CMK (cell line): ENCODE results near the gene GLE1.
"Not testable (repeated sequence)": the region's sequence is repeated elsewhere in the genome, so short reads cannot be mapped to it uniquely, and the experiment has no call there.

Experiments
- DNase-seq: peaks from one replicate; pipeline ENCODE4 v3.0.0-alpha.2; 2010; ENCODE audit warnings: low read depth

Gene GLE1

GRCh38 chr9:128552153-128552743, 47.7 kb downstream of the GLE1 start, which contains the start of gene SPTAN1:
SPTAN1 (plus strand) TSS chr9:128552587; CDS start chr9:128566741, 14,154 bp downstream.
- DNase-seq, result peak; percentile 67

GRCh38 chr9:128552744-128553440, 48.4 kb downstream of the GLE1 start:
- peak; percentile 18 for DNase-seq

DNA sequence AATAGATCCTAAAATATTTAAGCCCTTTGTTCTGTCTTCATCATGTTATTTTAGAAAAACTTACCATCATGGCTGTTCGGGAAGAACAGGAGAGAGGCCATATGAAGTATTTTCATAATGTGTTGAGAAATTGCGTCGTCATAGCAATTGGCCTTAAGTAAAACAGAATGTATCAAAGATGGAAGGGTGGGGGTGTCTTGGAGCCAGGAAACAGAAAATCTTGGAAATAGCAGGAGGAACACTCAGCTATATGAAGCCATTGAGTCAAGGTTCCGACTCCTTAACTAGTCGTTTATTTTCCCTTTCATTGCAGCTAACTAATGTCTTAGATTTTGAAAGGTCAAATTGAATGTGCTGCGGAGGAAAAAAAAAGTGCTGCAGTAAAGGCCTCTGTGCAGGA, 49.2 kb downstream of the GLE1 start:
- DNase-seq, result no peak

DNA sequence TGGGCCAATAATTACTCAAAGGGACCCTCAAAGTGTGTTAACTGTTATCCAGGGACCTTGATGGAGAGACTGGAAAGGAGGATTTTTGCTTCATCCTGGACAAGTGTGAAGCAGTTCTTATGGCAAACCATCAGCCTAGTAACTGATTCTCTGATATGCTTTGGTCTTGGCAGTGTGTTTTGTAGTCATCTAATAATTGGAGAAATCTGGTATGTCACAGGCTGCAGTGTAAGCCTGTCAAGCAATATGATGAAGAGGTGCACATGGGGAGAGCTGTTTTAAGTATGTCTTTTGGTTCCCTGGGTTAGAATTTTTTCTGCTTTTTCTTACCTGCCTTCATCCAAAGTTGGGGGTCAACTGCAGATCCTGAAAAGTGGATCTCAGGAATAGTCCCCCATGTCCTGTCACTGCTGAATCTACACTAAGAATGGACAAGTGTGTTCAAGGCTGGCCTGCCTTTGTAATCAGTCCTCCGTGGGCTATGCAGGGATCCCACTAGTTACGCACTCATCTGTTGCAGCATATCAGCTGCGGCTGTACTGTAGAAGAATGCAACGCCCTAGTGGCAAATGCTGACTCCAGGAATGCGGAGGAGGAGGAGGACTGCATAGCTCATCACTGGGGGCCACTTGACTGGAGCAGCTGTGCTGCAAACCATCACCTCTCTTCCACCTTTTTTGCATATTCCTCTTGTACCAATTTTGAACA, 49.8 kb downstream of the GLE1 start:
- no peak for DNase-seq

GRCh38 chr9:128555180-128555721, 50.7 kb downstream of the GLE1 start:
- DNase-seq, result no peak

DNA sequence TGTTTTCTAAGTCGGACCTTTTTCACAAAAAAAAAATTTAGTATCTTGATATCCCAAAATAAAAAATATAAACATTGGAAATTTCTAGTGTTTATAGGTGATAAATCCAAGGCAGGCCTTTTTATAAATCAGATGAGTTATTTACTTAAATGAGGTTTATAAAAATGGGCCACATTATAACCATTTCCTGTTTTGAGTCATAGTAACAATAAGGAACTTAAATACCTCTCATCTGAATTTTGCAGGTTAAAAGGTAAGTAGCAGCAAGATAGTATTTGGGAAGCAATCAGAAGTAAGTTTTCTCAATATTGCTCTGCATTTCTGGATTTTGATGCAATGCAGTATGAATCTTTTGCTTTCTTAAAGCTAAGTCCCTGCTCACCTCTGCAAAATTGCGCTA, 51.8 kb downstream of the GLE1 start:
- DNase-seq, result no peak

GRCh38 chr9:128556926-128557634, 52.6 kb downstream of the GLE1 start:
- no peak for DNase-seq

- DNase-seq, result peak; percentile 75
These were observed 54.2 kb downstream of the GLE1 start for GRCh38 chr9:128558431-128559310.

- no peak for DNase-seq
These were observed 61.1 kb downstream of the GLE1 start for GRCh38 chr9:128565578-128565977.

DNA sequence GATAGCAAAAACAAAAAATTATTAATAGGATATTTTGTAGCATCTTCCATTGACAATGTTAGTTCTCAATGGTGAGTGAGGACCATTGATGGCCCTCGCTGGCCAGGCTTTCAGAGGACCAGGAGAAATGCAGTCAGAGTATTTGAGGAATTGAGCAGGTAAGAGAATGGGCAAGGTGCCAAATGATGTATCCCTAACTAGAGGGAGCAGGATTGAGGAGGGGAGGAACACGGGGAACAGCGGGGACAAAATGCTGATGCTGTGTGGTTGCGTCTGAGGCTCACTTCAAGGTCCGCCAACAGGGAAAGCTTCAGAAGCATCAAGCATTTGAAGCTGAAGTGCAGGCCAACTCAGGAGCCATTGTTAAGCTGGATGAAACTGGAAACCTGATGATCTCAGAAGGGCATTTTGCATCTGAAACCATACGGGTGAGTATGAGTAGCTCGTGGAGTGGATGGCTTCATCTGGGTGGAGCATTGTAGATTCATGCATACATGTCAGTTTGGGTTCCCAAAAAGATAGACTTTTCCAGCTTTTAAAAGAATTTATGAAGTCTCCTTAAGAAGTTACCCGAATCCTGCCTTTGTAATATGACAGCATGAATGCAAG, 64.1 kb downstream of the GLE1 start:
- no peak for DNase-seq

GRCh38 chr9:128575469-128575868, 71.0 kb downstream of the GLE1 start:
- no peak for DNase-seq

GRCh38 chr9:128575916-128576315, 71.4 kb downstream of the GLE1 start:
- no peak for DNase-seq

GRCh38 chr9:128577206-128577605, 72.7 kb downstream of the GLE1 start:
- DNase-seq, result no peak

DNA sequence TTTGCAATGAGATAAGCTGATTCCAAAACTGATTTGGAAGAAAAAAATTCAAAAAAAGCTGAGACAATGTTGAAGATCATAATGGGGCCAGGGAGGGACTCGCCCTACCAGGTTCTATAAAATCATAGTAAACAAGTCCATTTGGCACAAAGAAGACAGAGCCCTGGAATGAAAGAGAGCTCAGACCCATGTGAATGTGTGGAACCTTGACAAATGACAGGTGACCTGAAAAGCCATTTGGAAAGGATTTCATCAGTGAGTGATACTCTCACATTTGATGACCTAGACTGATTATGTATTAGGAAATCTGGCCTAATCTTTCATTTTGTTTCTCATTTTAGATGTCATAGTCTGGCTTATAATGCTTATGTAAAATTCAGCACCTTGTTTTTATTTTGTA, 74.7 kb downstream of the GLE1 start:
- no peak for DNase-seq

GRCh38 chr9:128580731-128581130, 76.2 kb downstream of the GLE1 start:
- no peak for DNase-seq

GRCh38 chr9:128585155-128585554, 80.6 kb downstream of the GLE1 start:
- not testable (repeated sequence) for DNase-seq

GRCh38 chr9:128586934-128587333, 82.4 kb downstream of the GLE1 start:
- DNase-seq, result not testable (repeated sequence)

GRCh38 chr9:128587453-128587852, 82.9 kb downstream of the GLE1 start:
- no peak for DNase-seq

GRCh38 chr9:128588581-128589233, 84.2 kb downstream of the GLE1 start:
- DNase-seq, result no peak
